ENCODE measurements around the gene MESP2. TPM values are rescaled to one million over a fixed set of nuclear protein-coding genes. Genes with fewer than 3 reads are reported as not detected.

The MESP2 gene
- polyA plus RNA-seq, 4 donors: 0.34 to 0.39 TPM; not detected in 2

DNA sequence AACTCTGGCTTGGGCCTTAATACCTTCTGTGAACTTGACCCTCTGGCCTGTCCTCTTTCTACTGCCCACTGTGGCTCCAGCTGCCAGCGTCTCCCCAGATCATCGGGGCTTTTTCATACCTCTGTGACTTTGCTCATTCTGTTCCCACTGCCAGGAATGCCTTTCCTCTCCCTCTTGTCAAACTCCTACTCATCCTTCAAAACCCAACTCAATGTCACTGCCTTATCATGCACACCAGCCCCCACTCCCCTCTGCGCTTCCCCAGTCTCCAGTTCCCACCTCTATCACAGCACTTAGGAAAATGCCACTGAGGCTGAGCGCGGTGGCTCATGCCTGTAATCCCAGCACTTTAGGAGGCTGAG, 33.6 kb downstream of the MESP2 start:
- 97 to 98% (median 97%) methylated on average over 5 of the region's 5 CpGs for WGBS, 3 donors
- no peak overlapping the region for H3K4me3 ChIP-seq (ENCODE audit: low read depth in 1 of 3, low read length in 3 of 3)
- no peak for FAIRE-seq

DNA sequence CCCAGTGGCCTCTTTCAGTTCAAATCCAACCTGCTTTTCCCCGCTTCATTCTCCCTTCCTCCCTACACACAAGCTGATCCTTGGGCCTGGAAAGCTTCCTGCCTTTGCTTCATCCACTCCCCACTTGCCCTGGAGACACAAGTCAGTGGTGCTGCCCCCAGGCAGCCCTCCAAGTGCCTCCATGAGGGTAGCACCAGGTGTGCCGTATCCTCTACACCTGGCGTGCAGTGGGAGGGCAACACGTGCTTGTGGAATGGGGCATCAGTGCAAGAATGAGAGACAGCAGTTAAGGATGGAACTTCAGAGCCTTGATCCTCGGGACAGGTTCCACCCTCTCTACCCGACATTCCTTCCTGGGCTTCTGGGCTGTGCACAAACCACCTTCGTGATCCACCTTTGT, 34.7 kb downstream of the MESP2 start:
- FAIRE-seq (no peak), DNase-seq (no peak)
- Histone ChIP-seq H3K4me1 (ENCODE audit: control insufficient read depth in 3 of 3, insufficient read depth in 2 of 3, low read depth in 1 of 3, low read length in 2 of 3) (peaks cover 2 to 53% (median 5%) of the 10 kb centered on the region in 3 donors), H3K9me3 (ENCODE audit: control insufficient read depth in 2 of 2, insufficient read depth in 1 of 2, low read depth in 1 of 2, low read length in 1 of 2) (peaks cover 0 to 2% of the 10 kb centered on the region in 2 donors), H3K27ac (ENCODE audit: low read depth in 1 of 3, low read length in 2 of 3) (no peak overlapping the region), H3K4me3 (ENCODE audit: low read depth in 1 of 3, low read length in 3 of 3) (no peak overlapping the region), H3K27me3 (ENCODE audit: control insufficient read depth in 3 of 3, insufficient read depth in 3 of 3, low read length in 3 of 3) (peaks cover 0 to 5% (median 0%) of the 10 kb centered on the region in 3 donors), H3K36me3 (ENCODE audit: control insufficient read depth in 3 of 3, insufficient read depth in 2 of 3, low read depth in 1 of 3, low read length in 3 of 3) (peaks cover 0 to 43% (median 0%) of the 10 kb centered on the region in 3 donors)
- 92 to 95% (median 95%) methylated on average over 7 of the region's 7 CpGs for WGBS, 3 donors

More for the DNA sequence above, 33.6 kb downstream of the MESP2 start:
- H3K9me3 ChIP-seq (ENCODE audit: control insufficient read depth in 2 of 2, insufficient read depth in 1 of 2, low read depth in 1 of 2, low read length in 1 of 2): no peaks in the 10 kb centered on the region
- no peak overlapping the region for H3K27ac ChIP-seq (ENCODE audit: low read depth in 1 of 3, low read length in 2 of 3)
- H3K4me1 ChIP-seq (ENCODE audit: control insufficient read depth in 3 of 3, insufficient read depth in 2 of 3, low read depth in 1 of 3, low read length in 2 of 3): peaks cover 2 to 48% (median 5%) of the 10 kb centered on the region in 3 donors
- no peak for DNase-seq
- peaks cover 0 to 54% (median 0%) of the 10 kb centered on the region in 3 donors for H3K36me3 ChIP-seq (ENCODE audit: control insufficient read depth in 3 of 3, insufficient read depth in 2 of 3, low read depth in 1 of 3, low read length in 3 of 3)
- peaks cover 0 to 5% (median 0%) of the 10 kb centered on the region in 3 donors for H3K27me3 ChIP-seq (ENCODE audit: control insufficient read depth in 3 of 3, insufficient read depth in 3 of 3, low read length in 3 of 3)

DNA sequence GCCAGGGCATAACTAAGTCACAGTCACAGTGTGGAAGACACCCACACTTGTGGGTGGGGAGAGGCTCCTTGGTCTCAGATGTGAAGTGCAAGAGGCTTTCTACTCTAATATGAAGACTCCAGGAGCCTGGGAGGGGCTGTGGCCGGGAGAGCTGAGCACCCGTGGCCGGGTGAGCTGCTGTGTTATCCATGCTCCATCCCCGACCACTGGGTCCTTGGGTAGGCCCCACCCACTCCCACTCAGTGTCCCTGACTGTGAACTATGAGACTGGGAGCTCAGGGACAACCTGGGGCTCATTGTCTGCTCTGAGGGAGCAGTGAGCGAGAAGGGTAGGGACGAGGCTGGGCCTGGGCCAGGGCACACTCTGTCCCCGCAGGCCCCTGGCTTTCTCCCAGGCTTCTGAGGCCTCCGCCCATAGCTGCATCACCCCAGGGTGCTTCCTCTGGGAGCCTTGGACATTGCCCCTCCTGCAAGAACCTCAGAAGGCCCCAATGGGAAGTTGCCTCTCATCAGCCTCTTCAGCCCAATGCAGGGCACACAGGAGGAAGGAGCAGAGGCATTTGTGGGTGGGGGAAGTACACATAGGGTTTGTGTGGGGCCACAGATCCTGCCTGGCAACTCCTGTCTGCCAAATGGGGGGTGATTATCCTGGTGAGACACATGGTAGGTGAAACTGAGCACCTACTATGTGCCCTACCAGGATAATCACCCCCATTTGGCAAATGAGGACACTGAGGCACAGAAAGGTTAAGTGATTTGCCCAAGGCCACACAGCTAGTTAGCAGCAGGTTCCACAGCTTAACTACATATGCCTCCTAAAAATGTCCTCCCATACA, 36.1 kb downstream of the MESP2 start:
- FAIRE-seq (no peak), DNase-seq (peak; percentile 69 to 99)
- H3K4me1 ChIP-seq (ENCODE audit: control insufficient read depth in 3 of 3, insufficient read depth in 2 of 3, low read depth in 1 of 3, low read length in 2 of 3): peaks cover 2 to 46% (median 5%) of the 10 kb centered on the region in 3 donors
- peak overlapping the region in 1 of 3 donors; percentile 9 for H3K4me3 ChIP-seq (ENCODE audit: low read depth in 1 of 3, low read length in 3 of 3)
- peaks cover 0 to 3% of the 10 kb centered on the region in 2 donors for H3K9me3 ChIP-seq (ENCODE audit: control insufficient read depth in 2 of 2, insufficient read depth in 1 of 2, low read depth in 1 of 2, low read length in 1 of 2)
- H3K36me3 ChIP-seq (ENCODE audit: control insufficient read depth in 3 of 3, insufficient read depth in 2 of 3, low read depth in 1 of 3, low read length in 3 of 3): peaks cover 0 to 35% (median 0%) of the 10 kb centered on the region in 3 donors
- H3K27ac ChIP-seq (ENCODE audit: low read depth in 1 of 3, low read length in 2 of 3): peak overlapping the region; percentile 87 to 95 (median 88)
- H3K27me3 ChIP-seq (ENCODE audit: control insufficient read depth in 3 of 3, insufficient read depth in 3 of 3, low read length in 3 of 3): peaks cover 0 to 5% (median 0%) of the 10 kb centered on the region in 3 donors
- 10 to 46% (median 39%) methylated on average over 8 of the region's 8 CpGs for WGBS, 3 donors

DNA sequence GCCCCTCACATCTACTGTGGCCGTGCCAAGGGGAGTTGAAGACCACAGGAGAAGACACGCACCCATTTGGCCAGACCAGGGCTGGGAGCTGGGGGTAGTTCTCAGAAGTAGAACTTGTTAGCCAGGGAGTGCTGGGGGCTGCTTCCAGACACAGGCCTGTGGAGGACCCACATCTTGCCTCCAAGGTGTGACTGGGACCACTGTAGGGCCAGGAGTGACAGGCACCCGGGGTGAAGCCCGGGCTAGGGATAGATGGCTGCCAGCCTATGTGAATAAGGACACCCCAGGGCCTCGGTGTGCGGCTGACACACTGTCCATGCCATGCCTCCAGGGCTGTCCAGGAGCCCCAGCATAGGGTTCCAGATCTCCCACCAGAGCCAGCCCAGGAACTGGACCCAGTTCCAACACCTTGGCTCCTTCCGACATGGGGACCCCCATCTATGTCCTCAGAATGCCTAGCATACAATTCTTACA, 36.8 kb downstream of the MESP2 start:
- peaks cover 2 to 41% (median 5%) of the 10 kb centered on the region in 3 donors for H3K4me1 ChIP-seq (ENCODE audit: control insufficient read depth in 3 of 3, insufficient read depth in 2 of 3, low read depth in 1 of 3, low read length in 2 of 3)
- H3K4me3 ChIP-seq (ENCODE audit: low read depth in 1 of 3, low read length in 3 of 3): peak overlapping the region in 1 of 3 donors; percentile 81
- H3K27me3 ChIP-seq (ENCODE audit: control insufficient read depth in 3 of 3, insufficient read depth in 3 of 3, low read length in 3 of 3): peaks cover 0 to 5% (median 0%) of the 10 kb centered on the region in 3 donors
- FAIRE-seq (no peak), DNase-seq (no peak)
- peaks cover 0 to 3% of the 10 kb centered on the region in 2 donors for H3K9me3 ChIP-seq (ENCODE audit: control insufficient read depth in 2 of 2, insufficient read depth in 1 of 2, low read depth in 1 of 2, low read length in 1 of 2)
- peaks cover 0 to 33% (median 0%) of the 10 kb centered on the region in 3 donors for H3K36me3 ChIP-seq (ENCODE audit: control insufficient read depth in 3 of 3, insufficient read depth in 2 of 3, low read depth in 1 of 3, low read length in 3 of 3)
- WGBS, 3 donors: 80 to 95% (median 94%) methylated on average over 7 of the region's 7 CpGs
- H3K27ac ChIP-seq (ENCODE audit: low read depth in 1 of 3, low read length in 2 of 3): peak overlapping the region; percentile 87 to 95 (median 88)

DNA sequence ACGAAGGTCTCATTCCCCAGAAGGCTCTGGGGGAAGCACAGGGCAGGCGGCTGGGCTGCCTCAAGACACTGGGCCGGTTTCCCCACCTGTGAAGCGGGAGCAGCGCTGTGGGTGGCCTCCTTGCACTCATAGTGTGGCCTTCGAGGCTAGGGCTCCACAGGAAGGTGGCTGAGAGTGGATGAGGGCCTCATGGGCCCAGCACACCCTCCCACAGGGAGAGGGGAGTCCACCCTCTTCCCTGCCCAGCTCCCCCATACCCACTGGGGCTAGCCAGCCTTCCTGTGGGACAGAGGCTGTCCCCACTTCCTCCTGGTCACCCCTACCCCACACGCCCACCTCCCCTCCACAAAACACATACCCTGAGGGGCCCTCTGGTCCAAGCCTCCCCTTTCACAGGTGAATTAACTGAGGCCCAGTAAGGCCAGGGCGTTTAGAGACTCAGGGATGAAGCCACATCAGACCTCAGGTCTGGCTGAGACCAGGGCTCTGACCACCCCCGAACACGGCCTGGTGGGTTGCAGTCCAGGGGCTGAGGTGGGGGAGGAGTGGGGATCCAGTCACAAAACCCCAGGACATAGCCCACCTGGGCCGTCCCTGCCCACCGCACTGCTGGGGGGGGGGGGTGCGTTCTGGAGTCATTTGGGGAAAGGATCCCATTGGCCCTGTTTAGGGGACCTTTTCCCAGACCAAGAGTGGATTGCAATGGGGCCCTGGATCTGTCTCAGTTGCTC, 37.4 kb downstream of the MESP2 start:
- DNase-seq: no peak
- no peak for FAIRE-seq
- H3K27me3 ChIP-seq (ENCODE audit: control insufficient read depth in 3 of 3, insufficient read depth in 3 of 3, low read length in 3 of 3): peaks cover 0 to 5% (median 0%) of the 10 kb centered on the region in 3 donors
- peak overlapping the region in 2 of 3 donors; percentile 56 to 81 for H3K4me3 ChIP-seq (ENCODE audit: low read depth in 1 of 3, low read length in 3 of 3)
- peaks cover 2 to 35% (median 5%) of the 10 kb centered on the region in 3 donors for H3K4me1 ChIP-seq (ENCODE audit: control insufficient read depth in 3 of 3, insufficient read depth in 2 of 3, low read depth in 1 of 3, low read length in 2 of 3)
- H3K9me3 ChIP-seq (ENCODE audit: control insufficient read depth in 2 of 2, insufficient read depth in 1 of 2, low read depth in 1 of 2, low read length in 1 of 2): peaks cover 0 to 3% of the 10 kb centered on the region in 2 donors
- WGBS, 3 donors: 82 to 90% (median 88%) methylated on average over 13 of the region's 13 CpGs
- peaks cover 0 to 26% (median 0%) of the 10 kb centered on the region in 3 donors for H3K36me3 ChIP-seq (ENCODE audit: control insufficient read depth in 3 of 3, insufficient read depth in 2 of 3, low read depth in 1 of 3, low read length in 3 of 3)
- peak overlapping the region; percentile 47 to 88 (median 87) for H3K27ac ChIP-seq (ENCODE audit: low read depth in 1 of 3, low read length in 2 of 3)

DNA sequence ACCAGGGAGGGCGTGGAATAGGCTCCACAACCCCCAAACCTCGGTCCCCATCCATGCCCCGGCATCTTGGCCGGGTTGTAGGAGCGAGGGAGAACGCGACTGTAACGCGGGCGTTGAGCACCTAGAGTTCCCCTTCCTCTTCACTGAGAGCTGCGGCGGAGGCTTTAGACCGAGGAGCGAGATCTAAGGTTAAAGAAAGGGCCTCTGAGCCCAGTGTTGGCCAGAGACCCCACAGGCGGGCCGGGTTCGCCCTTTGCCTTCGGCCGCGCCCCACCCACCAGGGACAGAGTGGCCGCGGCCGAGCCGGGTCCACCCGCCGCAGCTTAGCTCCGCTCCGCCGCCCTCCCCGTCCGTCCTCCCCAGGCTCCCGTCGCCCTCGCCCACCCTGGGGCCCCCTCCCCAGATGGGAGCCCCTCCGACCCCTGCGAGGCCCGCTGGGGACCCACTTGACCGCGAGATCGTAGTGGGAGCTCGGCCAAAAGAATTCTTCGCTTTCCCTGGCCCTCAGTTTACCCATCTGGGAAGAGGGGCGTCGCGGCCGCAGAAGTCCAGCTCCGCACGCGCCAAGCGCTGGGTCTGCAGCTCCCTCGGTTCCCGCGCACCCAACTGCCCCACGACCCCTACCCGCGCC, 38.1 kb downstream of the MESP2 start:
- H3K27me3 ChIP-seq (ENCODE audit: control insufficient read depth in 3 of 3, insufficient read depth in 3 of 3, low read length in 3 of 3): peaks cover 0 to 5% (median 0%) of the 10 kb centered on the region in 3 donors
- H3K4me1 ChIP-seq (ENCODE audit: control insufficient read depth in 3 of 3, insufficient read depth in 2 of 3, low read depth in 1 of 3, low read length in 2 of 3): peaks cover 2 to 29% (median 5%) of the 10 kb centered on the region in 3 donors
- peak overlapping the region in 2 of 3 donors; percentile 56 to 81 for H3K4me3 ChIP-seq (ENCODE audit: low read depth in 1 of 3, low read length in 3 of 3)
- FAIRE-seq: no peak
- peaks cover 0 to 22% (median 0%) of the 10 kb centered on the region in 3 donors for H3K36me3 ChIP-seq (ENCODE audit: control insufficient read depth in 3 of 3, insufficient read depth in 2 of 3, low read depth in 1 of 3, low read length in 3 of 3)
- peak in 1 of 2 donors; percentile 50 for DNase-seq
- peak overlapping the region in 2 of 3 donors; percentile 36 to 87 for H3K27ac ChIP-seq (ENCODE audit: low read depth in 1 of 3, low read length in 2 of 3)
- 18 to 51% (median 40%) methylated on average over 37 to 56 of the region's 56 CpGs for WGBS, 3 donors
- H3K9me3 ChIP-seq (ENCODE audit: control insufficient read depth in 2 of 2, insufficient read depth in 1 of 2, low read depth in 1 of 2, low read length in 1 of 2): peaks cover 0 to 3% of the 10 kb centered on the region in 2 donors

DNA sequence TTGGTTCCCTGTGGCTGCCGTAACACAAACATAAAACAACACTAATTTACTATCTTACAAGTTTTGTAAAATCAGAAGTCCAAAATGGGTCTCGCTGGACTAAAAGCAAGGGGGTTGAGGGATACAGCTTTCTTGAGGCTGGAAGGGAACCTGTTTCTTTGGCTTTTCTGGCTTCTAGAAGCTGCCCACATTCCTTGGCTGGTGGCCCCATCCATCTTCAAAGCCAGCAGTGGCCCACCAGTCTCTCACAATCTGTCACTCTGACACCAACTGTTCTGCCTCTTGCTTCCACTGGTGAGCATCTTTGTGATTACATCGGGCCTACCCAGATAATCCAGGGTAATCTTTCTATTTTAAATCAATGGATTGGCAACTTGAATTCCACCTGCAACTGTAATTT, 39.6 kb downstream of the MESP2 start:
- no peak overlapping the region for H3K27ac ChIP-seq (ENCODE audit: low read depth in 1 of 3, low read length in 2 of 3)
- H3K36me3 ChIP-seq (ENCODE audit: control insufficient read depth in 3 of 3, insufficient read depth in 2 of 3, low read depth in 1 of 3, low read length in 3 of 3): peaks cover 0 to 15% (median 0%) of the 10 kb centered on the region in 3 donors
- peaks cover 0 to 5% (median 0%) of the 10 kb centered on the region in 3 donors for H3K27me3 ChIP-seq (ENCODE audit: control insufficient read depth in 3 of 3, insufficient read depth in 3 of 3, low read length in 3 of 3)

More for the DNA sequence above, 39.6 kb downstream of the MESP2 start:
- no peak for FAIRE-seq
- Histone ChIP-seq H3K4me3 (ENCODE audit: low read depth in 1 of 3, low read length in 3 of 3) (no peak overlapping the region), H3K4me1 (ENCODE audit: control insufficient read depth in 3 of 3, insufficient read depth in 2 of 3, low read depth in 1 of 3, low read length in 2 of 3) (peaks cover 2 to 22% (median 5%) of the 10 kb centered on the region in 3 donors), H3K9me3 (ENCODE audit: control insufficient read depth in 2 of 2, insufficient read depth in 1 of 2, low read depth in 1 of 2, low read length in 1 of 2) (peaks cover 0 to 3% of the 10 kb centered on the region in 2 donors)
- WGBS, 3 donors: 77 to 92% (median 85%) methylated on average over 3 of the region's 3 CpGs
- no peak for DNase-seq

Measured in small intestine (tissue), 7 donors.